B cell (primary cell): ENCODE data around the gene OPN1MW3. TPM values are rescaled to one million over a fixed set of nuclear protein-coding genes. Genes with fewer than 3 reads are reported as not detected.

Source experiments
- ATAC-seq: fragments of 200-7000 bp; cut with Tn5 transposase; one replicate; pipeline ENCODE4 v1.10.0; 2021; ENCODE audit warnings: low read depth, mild to moderate bottlenecking, moderate number of reproducible peaks, moderate library complexity
- CTCF ChIA-PET: fragments of 350-600 bp; sonication (Branson Sonifier 250); formaldehyde crosslinking; loops from one replicate; lab custom pipeline; 2021; ENCODE audit warnings: antibody characterized with exemption, inconsistent platforms; lab: Charles Lee
- POLR2A ChIA-PET: fragments of 350-600 bp; sonication (Branson Sonifier 250); formaldehyde crosslinking; loops from one replicate; lab custom pipeline; 2021; ENCODE audit warnings: antibody characterized with exemption; lab: Charles Lee
- DNase-seq: peaks from one replicate; pipeline ENCODE4 v3.0.0; 2013
- H2AFZ ChIP-seq: 2 replicates; pipeline ENCODE4 v1.6.1; 2012; ENCODE audit warnings: mild to moderate bottlenecking, low read depth, low read length; ENCODE audit not compliant: insufficient read depth, poor library complexity, severe bottlenecking
- H3K27ac ChIP-seq, 2 donors: 1 replicate in 1 of 2; 2 replicates in 1 of 2; pipeline ENCODE4 v1.5.1; 2012 to 2013; ENCODE audit warnings: low read length in 2 of 2, mild to moderate bottlenecking in 2 of 2, moderate library complexity in 1 of 2
- H3K27me3 ChIP-seq, 4 experiments: fragments of 200-600 bp in 1 of 4; sonication (generic) in 1 of 4; replicated peaks in 1 of 4; 1 replicate in 2 of 4; 2 replicates in 2 of 4; pipeline versions ENCODE4 v1.6.1 to v1.7.0; 2013 to 2016; ENCODE audit warnings: low read length in 3 of 4, mild to moderate bottlenecking in 2 of 4, mixed read lengths in 1 of 4, moderate library complexity in 1 of 4; ENCODE audit not compliant: insufficient read depth in 4 of 4, control insufficient read depth in 3 of 4; ENCODE audit errors: control extremely low read depth in 1 of 4
- H3K36me3 ChIP-seq, 2 experiments: replicated peaks in 1 of 2; 1 replicate in 1 of 2; 2 replicates in 1 of 2; pipeline versions ENCODE4 v1.6.1 to v1.7.1; 2013; ENCODE audit warnings: low read length in 1 of 2; ENCODE audit not compliant: insufficient read depth in 2 of 2, control insufficient read depth in 1 of 2; ENCODE audit errors: control extremely low read depth in 1 of 2, extremely low read depth in 1 of 2
- H3K4me1 ChIP-seq, 2 donors: fragments of 200-600 bp in 1 of 2; sonication (generic) in 1 of 2; 1 replicate in 1 of 2; 2 replicates in 1 of 2; pipeline versions ENCODE4 v1.5.1 to v1.6.1; 2013 to 2017; ENCODE audit warnings: low read length in 2 of 2; ENCODE audit not compliant: control insufficient read depth in 2 of 2, insufficient read depth in 2 of 2
- H3K4me2 ChIP-seq: replicated peaks from 2 replicates; pipeline ENCODE3; 2012; ENCODE audit warnings: mild to moderate bottlenecking, low read depth, low read length; ENCODE audit not compliant: poor library complexity, severe bottlenecking
- H3K4me3 ChIP-seq, 5 experiments: fragments of 200-600 bp in 1 of 5; sonication (generic) in 1 of 5; 1 replicate in 3 of 5; 2 replicates in 2 of 5; pipeline versions ENCODE4 v1.5.1 to v1.7.0; 2011 to 2016; ENCODE audit warnings: low read length in 4 of 5, mild to moderate bottlenecking in 4 of 5, low read depth in 2 of 5, control low read depth in 1 of 5, moderate library complexity in 1 of 5; ENCODE audit not compliant: insufficient read depth in 1 of 5; ENCODE audit errors: control extremely low read depth in 1 of 5, extremely low read depth in 1 of 5
- H3K79me2 ChIP-seq: fragments of 200-600 bp; sonication (generic); one replicate; pipeline ENCODE4 v1.6.0; 2016; ENCODE audit warnings: low read length; ENCODE audit not compliant: control insufficient read depth, insufficient read depth
- H3K9ac ChIP-seq: fragments of 200-600 bp; sonication (generic); 2 replicates; pipeline ENCODE4 v1.6.1; 2017; ENCODE audit warnings: mild to moderate bottlenecking, low read length, moderate library complexity
- H3K9me3 ChIP-seq, 3 donors: one replicate each; pipeline versions ENCODE4 v1.6.1 to v1.7.1; 2013; ENCODE audit warnings: low read length in 2 of 3; ENCODE audit not compliant: control insufficient read depth in 2 of 3, insufficient read depth in 1 of 3; ENCODE audit errors: control extremely low read depth in 1 of 3
- H4K20me1 ChIP-seq: 2 replicates; pipeline ENCODE4 v1.6.0; 2012; ENCODE audit warnings: mild to moderate bottlenecking, low read length; ENCODE audit not compliant: insufficient read depth, control insufficient read depth, poor library complexity, severe bottlenecking
- H3K27ac Mint-ChIP-seq: one replicate; pipeline ENCODE4 v1.8.0; 2021; ENCODE audit warnings: mixed read lengths
- H3K27me3 Mint-ChIP-seq: one replicate; pipeline ENCODE4 v1.8.0; 2021; ENCODE audit warnings: mixed read lengths
- H3K4me1 Mint-ChIP-seq: one replicate; pipeline ENCODE4 v1.8.0; 2021; ENCODE audit warnings: mixed read lengths
- H3K4me3 Mint-ChIP-seq: one replicate; pipeline ENCODE4 v1.8.0; 2021; ENCODE audit warnings: mixed read lengths
- H3K9me3 Mint-ChIP-seq: one replicate; pipeline ENCODE4 v1.8.0; 2022; ENCODE audit warnings: mixed read lengths; ENCODE audit not compliant: insufficient read depth
- CTCF ChIP-seq: fragments of 200-600 bp; IDR thresholded peaks from one replicate; pipeline ENCODE4 v1.8.0; 2022; ENCODE audit warnings: antibody characterized with exemption, mild to moderate bottlenecking
- EZH2 ChIP-seq: IDR thresholded peaks from 2 replicates; pipeline ENCODE4 v1.6.1; 2012; ENCODE audit warnings: borderline replicate concordance, low read depth, mild to moderate bottlenecking, moderate library complexity, low read length; ENCODE audit not compliant: insufficient read depth, poor library complexity, severe bottlenecking
- WGBS: methylation state at CpG from one replicate; pipeline ENCODE4 v1.1.5; 2013; ENCODE audit warnings: missing lambda C conversion rate; ENCODE audit not compliant: insufficient coverage; 5-methylcytosine and 5-hydroxymethylcytosine counted together
- intact Hi-C: fragments of 100-400 bp; cut with micrococcal nuclease; formaldehyde crosslinking; loops from one replicate; pipeline ENCODE4 v1.10.0; 2022
- polyA plus RNA-seq: library from polyadenylated mRNA; depleted of rRNA; stranded (reverse); fragments of >200 nt; gene quantifications from 2 replicates; pipeline ENCODE4 v1.2.3, GENCODE V29; 2012
- total RNA-seq, 2 donors: library from RNA; stranded (reverse); fragments of 120-200 nt in 1 of 2; gene quantifications; 1 replicate in 1 of 2; 2 replicates in 1 of 2; pipeline versions ENCODE4 v1.2.3 to v1.2.4, GENCODE V29; 2013 to 2022

OPN1MW3 gene
- total and polyA plus RNA-seq, 2 donors (not counting 1 experiment from before 2014, with no cell fraction given): not detected

GRCh38 chrX:154310616-154311536 lies 53.5 kb downstream of the OPN1MW3 start:
- no peaks in the 10 kb centered on the region for H3K27me3 ChIP-seq
- TF ChIP-seq EZH2 (no peak), CTCF (no peak)
- H3K9ac ChIP-seq: no peak overlapping the region
- H3K36me3 ChIP-seq: no peaks in the 10 kb centered on the region
- H4K20me1 ChIP-seq: no peaks in the 10 kb centered on the region
- H3K4me3 ChIP-seq: no peak overlapping the region
- ChIA-PET POLR2A (no interaction called here), CTCF (interaction anchor here (1.4 to 6.1 kb wide), 3 partner anchors 10 to 175 kb away, joined by 3 to 63 read pairs (median 5); no protein-coding TSS in a partner anchor)
- 92% methylated on average over 12 of the region's 19 CpGs for WGBS
- H3K79me2 ChIP-seq: no peaks in the 10 kb centered on the region
- no peak overlapping the region for H3K4me3 Mint-ChIP-seq
- no peak overlapping the region for H3K4me2 ChIP-seq
- H3K9me3 Mint-ChIP-seq: no peaks in the 10 kb centered on the region
- no peaks in the 10 kb centered on the region for H3K27me3 Mint-ChIP-seq
- H3K27ac ChIP-seq: no peak overlapping the region
- H2AFZ ChIP-seq: no peak overlapping the region
- no peak overlapping the region for H3K27ac Mint-ChIP-seq
- H3K4me1 ChIP-seq: peaks cover 20 to 27% of the 10 kb centered on the region in 2 donors
- DNase-seq: no peak
- H3K9me3 ChIP-seq: peaks cover 0 to 5% (median 0%) of the 10 kb centered on the region in 3 donors
- H3K4me1 Mint-ChIP-seq: peaks cover 30% of the 10 kb centered on the region
- intact Hi-C loops: no loop called here
- no peak for ATAC-seq

- DNase-seq (no peak), ATAC-seq (no peak)
- Histone ChIP-seq H3K9me3 (peaks cover 0 to 5% (median 0%) of the 10 kb centered on the region in 3 donors), H2AFZ (no peak overlapping the region), H3K36me3 (no peaks in the 10 kb centered on the region), H3K4me2 (no peak overlapping the region), H3K27ac (no peak overlapping the region), H3K9ac (no peak overlapping the region), H3K79me2 (no peaks in the 10 kb centered on the region), H3K4me1 (peaks cover 14 to 19% of the 10 kb centered on the region in 2 donors), H4K20me1 (no peaks in the 10 kb centered on the region), H3K4me3 (no peak overlapping the region), H3K27me3 (no peaks in the 10 kb centered on the region)
- Mint-ChIP-seq H3K9me3 (no peaks in the 10 kb centered on the region), H3K27ac (no peak overlapping the region), H3K27me3 (no peaks in the 10 kb centered on the region), H3K4me1 (peaks cover 27% of the 10 kb centered on the region), H3K4me3 (no peak overlapping the region)
- CTCF ChIA-PET: interaction anchor here (1.3 to 1.6 kb wide), 2 partner anchors 12 to 175 kb away, joined by 4 to 5 read pairs; no protein-coding TSS in a partner anchor
- POLR2A ChIA-PET: no interaction called here
- no CpG with 5 or more reads among the region's 7 CpGs for WGBS
- TF ChIP-seq CTCF: no peak
- no peak for TF ChIP-seq EZH2
- intact Hi-C loops: no loop called here
Measured at GRCh38 chrX:154312116-154312515, 54.7 kb downstream of the OPN1MW3 start.
